ENCODE results near the gene OMD. TPM values are rescaled to one million over a fixed set of nuclear protein-coding genes. Genes with fewer than 3 reads are reported as not detected.

The OMD gene
- total and polyA plus RNA-seq, 7 donors = 1.0 to 23.9 (median 11.4) TPM; not detected in 1

- no peaks in the 10 kb centered on the region for H3K27me3 ChIP-seq
- H3K27ac ChIP-seq = no peak overlapping the region
- DNase-seq = no peak
- intact Hi-C loops (cut with DNase I) = loop anchor here (10.0 kb wide), 1 partner anchor 288 kb away; no protein-coding TSS in a partner anchor
- H3K4me1 ChIP-seq = no peaks in the 10 kb centered on the region
- no peaks in the 10 kb centered on the region for H3K36me3 ChIP-seq
- TF ChIP-seq EP300 (IDR thresholded peaks at IDR 0.05) (no peak), POLR2AphosphoS5 (IDR thresholded peaks at IDR 0.05) (no peak), POLR2A (IDR thresholded peaks at IDR 0.05) (no peak)
- TF ChIP-seq, protein P1, sequence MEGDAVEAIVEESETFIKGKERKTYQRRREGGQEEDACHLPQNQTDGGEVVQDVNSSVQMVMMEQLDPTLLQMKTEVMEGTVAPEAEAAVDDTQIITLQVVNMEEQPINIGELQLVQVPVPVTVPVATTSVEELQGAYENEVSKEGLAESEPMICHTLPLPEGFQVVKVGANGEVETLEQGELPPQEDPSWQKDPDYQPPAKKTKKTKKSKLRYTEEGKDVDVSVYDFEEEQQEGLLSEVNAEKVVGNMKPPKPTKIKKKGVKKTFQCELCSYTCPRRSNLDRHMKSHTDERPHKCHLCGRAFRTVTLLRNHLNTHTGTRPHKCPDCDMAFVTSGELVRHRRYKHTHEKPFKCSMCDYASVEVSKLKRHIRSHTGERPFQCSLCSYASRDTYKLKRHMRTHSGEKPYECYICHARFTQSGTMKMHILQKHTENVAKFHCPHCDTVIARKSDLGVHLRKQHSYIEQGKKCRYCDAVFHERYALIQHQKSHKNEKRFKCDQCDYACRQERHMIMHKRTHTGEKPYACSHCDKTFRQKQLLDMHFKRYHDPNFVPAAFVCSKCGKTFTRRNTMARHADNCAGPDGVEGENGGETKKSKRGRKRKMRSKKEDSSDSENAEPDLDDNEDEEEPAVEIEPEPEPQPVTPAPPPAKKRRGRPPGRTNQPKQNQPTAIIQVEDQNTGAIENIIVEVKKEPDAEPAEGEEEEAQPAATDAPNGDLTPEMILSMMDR (IDR thresholded peaks at IDR 0.05) = no peak
- H3K4me3 ChIP-seq = no peak overlapping the region
- 77% methylated on average over 5 of the region's 5 CpGs for WGBS, 2 donors
- H3K9me3 ChIP-seq = no peaks in the 10 kb centered on the region
Observed at GRCh38 chr9:92432350-92432749, 8.1 kb upstream of the OMD start.

DNA sequence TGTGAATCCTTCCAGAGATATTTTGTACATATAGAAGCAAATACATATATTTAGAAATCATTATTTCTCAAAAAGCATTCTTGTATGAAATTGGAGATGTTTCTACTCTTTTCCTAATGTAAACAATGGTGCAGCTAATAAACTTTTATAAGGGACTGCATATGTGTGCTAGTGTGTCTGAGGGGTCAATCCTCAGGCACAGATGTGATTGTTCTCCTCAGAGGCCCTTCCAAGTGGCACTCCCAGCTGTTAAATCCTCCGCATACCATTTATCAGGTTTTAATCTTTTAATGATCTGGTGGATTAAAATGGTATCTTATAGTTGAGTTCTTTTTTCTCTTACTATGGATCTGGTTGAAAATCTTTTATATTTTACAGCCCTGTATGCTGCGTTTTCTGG, 5.6 kb upstream of the OMD start:
- intact Hi-C loops (cut with DNase I) = loop anchor here (10.0 kb wide), 1 partner anchor 285 kb away; no protein-coding TSS in a partner anchor
- H3K27me3 ChIP-seq = no peaks in the 10 kb centered on the region
- no peaks in the 10 kb centered on the region for H3K9me3 ChIP-seq
- no peak overlapping the region for H3K27ac ChIP-seq
- no peak overlapping the region for H3K4me3 ChIP-seq
- 64 to 85% methylated on average over 2 of the region's 2 CpGs for WGBS, 2 donors
- TF ChIP-seq EP300 (IDR thresholded peaks at IDR 0.05) = no peak
- TF ChIP-seq, protein P1 (IDR thresholded peaks at IDR 0.05) = no peak
- no peak for TF ChIP-seq POLR2A (IDR thresholded peaks at IDR 0.05)
- no peak for TF ChIP-seq POLR2AphosphoS5 (IDR thresholded peaks at IDR 0.05)
- peaks cover 0 to 22% (median 15%) of the 10 kb centered on the region in 4 donors for H3K4me1 ChIP-seq
- no peaks in the 10 kb centered on the region for H3K36me3 ChIP-seq
- no peak for DNase-seq

DNA sequence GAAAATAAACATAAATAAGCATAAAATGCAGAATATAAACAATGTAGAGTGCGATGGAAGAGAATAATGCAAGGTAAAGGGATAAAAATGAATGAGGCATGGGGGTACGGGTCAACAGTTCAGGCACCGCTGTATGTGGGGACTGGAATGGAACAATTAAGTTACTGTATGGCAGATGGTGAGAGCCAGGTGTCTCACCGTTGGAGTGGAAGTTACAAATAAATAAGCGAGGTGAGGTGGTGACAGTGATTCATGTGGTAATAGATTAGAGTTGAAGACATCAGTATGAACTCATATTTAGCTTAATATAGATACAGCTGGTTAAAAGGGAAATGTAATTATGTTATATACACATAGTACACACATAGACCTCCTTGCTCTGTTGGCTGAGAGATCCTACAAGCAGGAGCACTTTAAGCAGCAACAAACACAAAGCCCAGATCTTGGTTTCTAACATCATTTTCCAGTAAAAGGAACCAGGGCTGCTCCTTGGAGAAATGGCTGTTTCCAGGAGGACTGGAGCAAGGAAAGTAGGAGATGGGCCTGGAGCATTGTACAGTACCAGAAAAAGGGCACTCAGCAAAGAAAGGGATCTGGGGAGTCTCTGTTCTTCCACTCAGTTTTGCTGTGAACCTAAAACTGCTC, 2.4 kb upstream of the OMD start:
- H3K27me3 ChIP-seq = no peaks in the 10 kb centered on the region
- H3K27ac ChIP-seq = peak overlapping the region; percentile 8 to 56 (median 46)
- 72 to 83% methylated on average over 5 of the region's 5 CpGs for WGBS, 2 donors
- H3K4me1 ChIP-seq = peaks cover 0 to 31% (median 19%) of the 10 kb centered on the region in 4 donors
- H3K36me3 ChIP-seq = no peaks in the 10 kb centered on the region
- no peak for DNase-seq
- H3K9me3 ChIP-seq = no peaks in the 10 kb centered on the region
- TF ChIP-seq EP300 (IDR thresholded peaks at IDR 0.05) (no peak), POLR2AphosphoS5 (IDR thresholded peaks at IDR 0.05) (no peak), POLR2A (IDR thresholded peaks at IDR 0.05) (no peak)
- TF ChIP-seq, protein P1 (IDR thresholded peaks at IDR 0.05) = no peak
- no peak overlapping the region for H3K4me3 ChIP-seq
- intact Hi-C loops (cut with DNase I) = no loop called here

GRCh38 chr9:92425474-92425873, 1.2 kb upstream of the OMD start:
- H3K9me3 ChIP-seq = no peaks in the 10 kb centered on the region
- intact Hi-C loops (cut with DNase I) = no loop called here
- no peaks in the 10 kb centered on the region for H3K36me3 ChIP-seq
- H3K4me3 ChIP-seq = no peak overlapping the region
- no peaks in the 10 kb centered on the region for H3K27me3 ChIP-seq
- peaks cover 0 to 31% (median 19%) of the 10 kb centered on the region in 4 donors for H3K4me1 ChIP-seq
- peak overlapping the region; percentile 45 to 56 (median 46) for H3K27ac ChIP-seq
- 69 to 71% methylated on average over 2 of the region's 2 CpGs for WGBS, 2 donors
- no peak for DNase-seq
- TF ChIP-seq POLR2A (IDR thresholded peaks at IDR 0.05) = no peak
- TF ChIP-seq POLR2AphosphoS5 (IDR thresholded peaks at IDR 0.05) = peak in 1 of 4 donors; percentile 20

DNA sequence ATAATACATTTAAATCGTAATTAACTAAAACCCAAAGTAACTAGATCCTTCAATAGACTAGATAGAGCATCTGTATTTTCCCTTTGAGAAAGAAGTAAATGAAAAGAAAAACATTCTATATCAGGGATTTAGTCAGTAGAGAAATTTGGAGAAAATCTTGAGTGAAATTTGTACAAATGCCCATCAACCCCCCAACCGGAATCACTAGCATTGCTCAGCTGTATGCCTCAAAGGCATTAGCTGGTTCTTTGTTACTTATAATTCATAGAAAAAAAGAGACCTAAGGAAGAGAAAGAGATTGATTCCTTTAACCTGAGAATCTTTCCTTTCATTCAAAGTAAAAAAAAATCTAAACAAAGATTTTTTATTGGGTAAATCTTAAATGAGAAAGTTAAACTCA, 659 bp downstream of the OMD start:
- peak overlapping the region; percentile 0 to 24 (median 14) for H3K4me3 ChIP-seq
- H3K27me3 ChIP-seq = no peaks in the 10 kb centered on the region
- WGBS, 2 donors = 94 to 98% methylated on average over 2 of the region's 2 CpGs
- H3K9me3 ChIP-seq = no peaks in the 10 kb centered on the region
- peak overlapping the region in 3 of 4 donors; percentile 6 to 56 (median 17) for H3K27ac ChIP-seq
- no peak for TF ChIP-seq POLR2A (IDR thresholded peaks at IDR 0.05)
- no peak for TF ChIP-seq POLR2AphosphoS5 (IDR thresholded peaks at IDR 0.05)
- TF ChIP-seq, protein P1 (IDR thresholded peaks at IDR 0.05) = no peak
- TF ChIP-seq EP300 (IDR thresholded peaks at IDR 0.05) = no peak
- H3K36me3 ChIP-seq = no peaks in the 10 kb centered on the region
- no peak for DNase-seq
- H3K4me1 ChIP-seq = peaks cover 0 to 31% (median 19%) of the 10 kb centered on the region in 4 donors
- intact Hi-C loops (cut with DNase I) = no loop called here

All from sigmoid colon (tissue), 7 donors.